HepG2 (cell line): ENCODE results near the gene TXNL4A. TPM values are rescaled to one million over a fixed set of nuclear protein-coding genes. Genes with fewer than 3 reads are reported as not detected.

Experiments
- ATAC-seq: fragments of 200-7000 bp; cut with Tn5 transposase; 3 replicates; pipeline ENCODE4 v1.9.1; 2020; ENCODE audit warnings: mild to moderate bottlenecking, moderate library complexity
- BruUV-seq: library from RNA; stranded (reverse); fragments of 400-500 nt; replicated peaks from 2 replicates; lab custom pipeline; 2021; lab: Mats Ljungman, UMichigan
- CTCF ChIA-PET: fragments of 300-600 bp; formaldehyde crosslinking; extraction: SDS; loops from one replicate; lab custom pipeline; 2021; ENCODE audit warnings: low total read pairs, inconsistent platforms, low intra/inter-chr PET ratio; lab: Yijun Ruan, JAX
- POLR2A ChIA-PET: fragments of 350-600 bp; sonication (Branson Sonifier 250); formaldehyde crosslinking; loops from one replicate; lab custom pipeline; 2020; ENCODE audit warnings: antibody characterized with exemption, inconsistent platforms; lab: Yijun Ruan, JAX
- DNase-seq: peaks from one replicate; pipeline ENCODE4 v3.0.0-alpha.2; 2015; ENCODE audit warnings: low spot score
- FAIRE-seq: peaks from 3 replicates; lab custom pipeline; 2011; peaks lifted over from hg19 to GRCh38; lab: Jason Lieb, UNC
- H2AFZ ChIP-seq: one replicate; pipeline ENCODE4 v1.6.1; 2011; ENCODE audit warnings: low read length, inconsistent platforms
- H3K27ac ChIP-seq: fragments of 300-600 bp; 3 replicates; pipeline ENCODE4 v1.8.0; 2011; ENCODE audit warnings: mixed run types, mild to moderate bottlenecking, mixed read lengths, low read length, inconsistent platforms; ENCODE audit not compliant: insufficient read depth; ENCODE audit errors: extremely low read length
- H3K27me3 ChIP-seq, 2 experiments: fragments of 200-600 bp in 1 of 2; 2 replicates in 1 of 2; 3 replicates in 1 of 2; pipeline versions ENCODE4 v1.6.0 to v1.8.0; 2011; ENCODE audit warnings: low read length in 2 of 2, mild to moderate bottlenecking in 2 of 2, moderate library complexity in 2 of 2, inconsistent platforms in 1 of 2; ENCODE audit not compliant: insufficient read depth in 2 of 2, control insufficient read depth in 1 of 2
- H3K36me3 ChIP-seq, 2 experiments: fragments of 200-600 bp in 1 of 2; replicated peaks in 1 of 2; 2 replicates in 1 of 2; 3 replicates in 1 of 2; pipeline versions ENCODE4 v1.5.1 to v1.8.0; 2011; ENCODE audit warnings: low read length in 2 of 2, inconsistent platforms in 1 of 2; ENCODE audit not compliant: insufficient read depth in 2 of 2, control insufficient read depth in 1 of 2
- H3K4me1 ChIP-seq: 2 replicates; pipeline ENCODE4 v1.5.1; 2012; ENCODE audit warnings: low read length, inconsistent platforms; ENCODE audit not compliant: insufficient read depth
- H3K4me2 ChIP-seq: 2 replicates; pipeline ENCODE4 v1.6.0; 2011; ENCODE audit warnings: low read depth, low read length, inconsistent platforms
- H3K4me3 ChIP-seq, 3 experiments: fragments of 200-600 bp in 1 of 3; sonication (generic), shearing (Covaris generic) in 1 of 3; replicated peaks in 1 of 3; 2 replicates each; pipeline ENCODE4 v1.5.1; 2011 to 2016; ENCODE audit warnings: low read length in 3 of 3, inconsistent platforms in 2 of 3, low read depth in 2 of 3, mild to moderate bottlenecking in 2 of 3, control low read depth in 1 of 3, mixed read lengths in 1 of 3; ENCODE audit not compliant: insufficient read depth in 1 of 3
- H3K79me2 ChIP-seq: one replicate; pipeline ENCODE4 v1.6.1; 2011; ENCODE audit warnings: low read length, inconsistent platforms; ENCODE audit not compliant: insufficient read depth
- H3K9ac ChIP-seq: 2 replicates; pipeline ENCODE4 v1.6.0; 2011; ENCODE audit warnings: mild to moderate bottlenecking, low read depth, low read length, inconsistent platforms; ENCODE audit not compliant: insufficient read depth
- H3K9me3 ChIP-seq: 2 replicates; pipeline ENCODE4 v1.5.1; 2012; ENCODE audit warnings: mild to moderate bottlenecking, low read length
- H4K20me1 ChIP-seq: 2 replicates; pipeline ENCODE4 v1.6.0; 2011; ENCODE audit warnings: inconsistent platforms, mild to moderate bottlenecking, low read length, moderate library complexity; ENCODE audit not compliant: insufficient read depth
- ADNP ChIP-seq: sonication (generic); formaldehyde crosslinking; IDR thresholded peaks from 2 replicates; pipeline ENCODE4 v1.4.0; 2020; ENCODE audit warnings: missing genetic modification reagents
- CAMTA2 ChIP-seq: sonication (generic); formaldehyde crosslinking; IDR thresholded peaks from 2 replicates; pipeline ENCODE4 v1.4.0; 2020; ENCODE audit warnings: mild to moderate bottlenecking, missing genetic modification reagents, borderline replicate concordance
- KLF9 ChIP-seq: IDR thresholded peaks from 2 replicates; pipeline ENCODE4 v1.6.1; 2016; ENCODE audit warnings: low read depth
- MATR3 ChIP-seq: sonication (generic); formaldehyde crosslinking; IDR thresholded peaks from 2 replicates; pipeline ENCODE4 v1.4.0; 2020; ENCODE audit warnings: missing genetic modification reagents
- NFE2L2 ChIP-seq: fragments of 150-350 bp; IDR thresholded peaks from 2 replicates; pipeline ENCODE4 v1.6.1; 2014; ENCODE audit warnings: low read length
- RBM22 ChIP-seq: fragments of 200-400 bp; formaldehyde crosslinking; optimal IDR thresholded peaks from 2 replicates; pipeline ENCODE3; 2017; ENCODE audit warnings: mild to moderate bottlenecking, low read length, moderate library complexity
- SALL1 ChIP-seq: sonication (generic); formaldehyde crosslinking; IDR thresholded peaks from 2 replicates; pipeline ENCODE4 v1.8.0; 2022; ENCODE audit warnings: mild to moderate bottlenecking, missing genetic modification reagents
- TEAD3 ChIP-seq: optimal IDR thresholded peaks from 2 replicates; pipeline ENCODE3; 2016; ENCODE audit warnings: borderline replicate concordance
- TMF1 ChIP-seq: sonication (generic); formaldehyde crosslinking; IDR thresholded peaks from 2 replicates; pipeline ENCODE4 v1.8.1; 2022; ENCODE audit warnings: low read depth, missing genetic modification reagents
- ZNF121 ChIP-seq: sonication (generic); formaldehyde crosslinking; IDR thresholded peaks from 2 replicates; pipeline ENCODE4 v1.5.0; 2020; ENCODE audit warnings: mild to moderate bottlenecking, missing genetic modification reagents
- ZNF577 ChIP-seq: sonication (generic); formaldehyde crosslinking; IDR thresholded peaks from 2 replicates; pipeline ENCODE4 v1.4.0; 2020; ENCODE audit warnings: mild to moderate bottlenecking, low read depth, missing genetic modification reagents, borderline replicate concordance
- WGBS: methylation state at CpG from one replicate; pipeline ENCODE4 v1.1.6; 2017; ENCODE audit warnings: low lambda C conversion rate; 5-methylcytosine and 5-hydroxymethylcytosine counted together
- in situ Hi-C: cut with HindIII; loops from 2 replicates; pipeline ENCODE4 v1.10.0; 2017; ENCODE audit warnings: low pct_unique_long_range_greater_than_20kb; ENCODE audit not compliant: extremely low pct_ligation_motif_present
- intact Hi-C: fragments of 100-400 bp; cut with micrococcal nuclease; formaldehyde crosslinking; loops from one replicate; pipeline ENCODE4 v1.10.0; 2022; ENCODE audit not compliant: unreplicated experiment
- polyA plus RNA-seq, 8 experiments: library from polyadenylated mRNA; depleted of rRNA in 3 of 8; stranded (reverse) in 7 of 8; unstranded in 1 of 8; fragments of >200 nt; fragmentation: Illumina TruSeq in 4 of 8; extraction: Trizol in 4 of 8; gene quantifications; 2 replicates each; pipeline versions ENCODE4 v1.2.1 to v1.2.3, GENCODE V29; 2011 to 2016; ENCODE audit warnings: low read depth in 4 of 8, missing spikeins in 1 of 8, mixed read lengths in 1 of 8; ENCODE audit not compliant: insufficient read depth in 1 of 8
- total RNA-seq, 5 experiments: library from RNA; depleted of rRNA; stranded (reverse); fragments of >200 nt; fragmentation: Illumina TruSeq; extraction: Trizol; gene quantifications; 2 replicates each; pipeline ENCODE4 v1.2.3, GENCODE V29; 2016; ENCODE audit warnings: low read depth in 1 of 5

Gene TXNL4A
- total and polyA plus RNA-seq, 2 of the 13 experiments (the other 11 are each of a cell fraction or from before 2014, with no cell fraction given), result 172 to 202 TPM

GRCh38 chr18:79971211-79971952, 17.0 kb downstream of the TXNL4A start:
- no peak for FAIRE-seq

GRCh38 chr18:79970419-79971133, 17.8 kb downstream of the TXNL4A start:
- TF ChIP-seq ZNF577 (no peak), ADNP (CRISPR knock-in tag) (no peak), CAMTA2 (CRISPR knock-in tag) (no peak), TEAD3 (CRISPR knock-in tag) (no peak), RBM22 (peak; percentile 85)
- TF ChIP-seq, all 625 proteins: peak for 1
- Histone ChIP-seq H3K4me1 (peaks cover 21% of the 10 kb centered on the region), H3K36me3 (peaks cover 22 to 62% of the 10 kb centered on the region in 2 experiments), H3K27me3 (no peaks in the 10 kb centered on the region), H3K4me2 (no peak overlapping the region), H3K9ac (no peak overlapping the region), H4K20me1 (peaks cover 20% of the 10 kb centered on the region), H3K9me3 (no peaks in the 10 kb centered on the region), H3K27ac (no peak overlapping the region), H2AFZ (no peak overlapping the region), H3K4me3 (no peak overlapping the region), H3K79me2 (peaks cover 29% of the 10 kb centered on the region)
- POLR2A ChIA-PET, result no interaction called here
- ATAC-seq (no peak), FAIRE-seq (no peak), DNase-seq (no peak)
- CTCF ChIA-PET, result no interaction called here
- 94% methylated on average over 12 of the region's 12 CpGs for WGBS
- no TSS peak for BruUV-seq
- in situ Hi-C loops, result no loop called here
- intact Hi-C loops, result no loop called here

More at GRCh38 chr18:79971211-79971952, 17.0 kb downstream of the TXNL4A start:
- in situ Hi-C loops, result no loop called here
- BruUV-seq, result TSS peak; percentile 28
- WGBS, result 95% methylated on average over 16 of the region's 17 CpGs
- Histone ChIP-seq H3K9me3 (no peaks in the 10 kb centered on the region), H3K27ac (no peak overlapping the region), H3K4me3 (no peak overlapping the region), H3K4me1 (peaks cover 13% of the 10 kb centered on the region), H3K27me3 (no peaks in the 10 kb centered on the region), H3K79me2 (peaks cover 31% of the 10 kb centered on the region), H3K36me3 (peaks cover 27 to 70% of the 10 kb centered on the region in 2 experiments), H3K4me2 (no peak overlapping the region), H3K9ac (no peak overlapping the region), H4K20me1 (peaks cover 26% of the 10 kb centered on the region), H2AFZ (no peak overlapping the region)
- POLR2A ChIA-PET, result no interaction called here
- 0 out of 3 replicates have a peak, but pooled peaks have one; percentile 11 for ATAC-seq
- no peak for DNase-seq
- peak; percentile 92 for TF ChIP-seq ZNF121
- TF ChIP-seq SALL1 (CRISPR knock-in tag), result 0 out of 2 replicates have a peak, but pooled peaks have one; percentile 14
- no peak for TF ChIP-seq MATR3 (CRISPR knock-in tag)
- no peak for TF ChIP-seq KLF9
- 0 out of 2 replicates have a peak, but pooled peaks have one; percentile 32 for TF ChIP-seq TMF1
- no peak for TF ChIP-seq NFE2L2
- CTCF ChIA-PET, result no interaction called here
- intact Hi-C loops, result no loop called here
